Measurements from ENCODE around the gene C1orf35. TPM values are rescaled to one million over a fixed set of nuclear protein-coding genes. Genes with fewer than 3 reads are reported as not detected.
A peak's percentile ranks its signal among the peaks of the same experiment; 100 is the strongest.

Gene C1orf35
- total and polyA plus RNA-seq, 9 of the 15 experiments (the other 6 are each of a cell fraction or from before 2014, with no cell fraction given): 3.2 to 48.7 (median 12.5) TPM

GRCh38 chr1:228085287-228085951 is 17.7 kb downstream of the C1orf35 start (continued):
- TF ChIP-seq, protein P1, sequence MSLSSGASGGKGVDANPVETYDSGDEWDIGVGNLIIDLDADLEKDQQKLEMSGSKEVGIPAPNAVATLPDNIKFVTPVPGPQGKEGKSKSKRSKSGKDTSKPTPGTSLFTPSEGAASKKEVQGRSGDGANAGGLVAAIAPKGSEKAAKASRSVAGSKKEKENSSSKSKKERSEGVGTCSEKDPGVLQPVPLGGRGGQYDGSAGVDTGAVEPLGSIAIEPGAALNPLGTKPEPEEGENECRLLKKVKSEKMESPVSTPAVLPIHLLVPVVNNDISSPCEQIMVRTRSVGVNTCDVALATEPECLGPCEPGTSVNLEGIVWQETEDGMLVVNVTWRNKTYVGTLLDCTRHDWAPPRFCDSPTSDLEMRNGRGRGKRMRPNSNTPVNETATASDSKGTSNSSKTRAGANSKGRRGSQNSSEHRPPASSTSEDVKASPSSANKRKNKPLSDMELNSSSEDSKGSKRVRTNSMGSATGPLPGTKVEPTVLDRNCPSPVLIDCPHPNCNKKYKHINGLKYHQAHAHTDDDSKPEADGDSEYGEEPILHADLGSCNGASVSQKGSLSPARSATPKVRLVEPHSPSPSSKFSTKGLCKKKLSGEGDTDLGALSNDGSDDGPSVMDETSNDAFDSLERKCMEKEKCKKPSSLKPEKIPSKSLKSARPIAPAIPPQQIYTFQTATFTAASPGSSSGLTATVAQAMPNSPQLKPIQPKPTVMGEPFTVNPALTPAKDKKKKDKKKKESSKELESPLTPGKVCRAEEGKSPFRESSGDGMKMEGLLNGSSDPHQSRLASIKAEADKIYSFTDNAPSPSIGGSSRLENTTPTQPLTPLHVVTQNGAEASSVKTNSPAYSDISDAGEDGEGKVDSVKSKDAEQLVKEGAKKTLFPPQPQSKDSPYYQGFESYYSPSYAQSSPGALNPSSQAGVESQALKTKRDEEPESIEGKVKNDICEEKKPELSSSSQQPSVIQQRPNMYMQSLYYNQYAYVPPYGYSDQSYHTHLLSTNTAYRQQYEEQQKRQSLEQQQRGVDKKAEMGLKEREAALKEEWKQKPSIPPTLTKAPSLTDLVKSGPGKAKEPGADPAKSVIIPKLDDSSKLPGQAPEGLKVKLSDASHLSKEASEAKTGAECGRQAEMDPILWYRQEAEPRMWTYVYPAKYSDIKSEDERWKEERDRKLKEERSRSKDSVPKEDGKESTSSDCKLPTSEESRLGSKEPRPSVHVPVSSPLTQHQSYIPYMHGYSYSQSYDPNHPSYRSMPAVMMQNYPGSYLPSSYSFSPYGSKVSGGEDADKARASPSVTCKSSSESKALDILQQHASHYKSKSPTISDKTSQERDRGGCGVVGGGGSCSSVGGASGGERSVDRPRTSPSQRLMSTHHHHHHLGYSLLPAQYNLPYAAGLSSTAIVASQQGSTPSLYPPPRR (CRISPR knock-in tag; IDR thresholded peaks at IDR 0.05; ENCODE audit: borderline replicate concordance): no peak
- TF ChIP-seq RBBP5 (IDR thresholded peaks at IDR 0.05; ENCODE audit: borderline replicate concordance, insufficient read depth, low read length, poor library complexity, severe bottlenecking) (no peak), TAL1 (IDR thresholded peaks at IDR 0.05) (peak; percentile 68), FOXP1 (CRISPR knock-in tag; IDR thresholded peaks at IDR 0.05) (peak; percentile 54; the same call in 1 of the 2 replicates), FOXK2 (conservative IDR thresholded peaks at IDR 0.05 in 1 of 2, IDR thresholded peaks at IDR 0.05 in 1 of 2; ENCODE audit: low read depth in 2 of 2) (peak; percentile 28 to 62; a peak in 2 of 4 replicates), EHMT2 (IDR thresholded peaks at IDR 0.05) (peak; percentile 79), TRIM28 (IDR thresholded peaks at IDR 0.05) (peak; percentile 43; the same call in 1 of the 2 replicates), SOX6 (IDR thresholded peaks at IDR 0.05) (peak; percentile 40; the same call in 1 of the 2 replicates), NCOR1 (IDR thresholded peaks at IDR 0.05) (peak; percentile 80), EP300 (IDR thresholded peaks at IDR 0.05; ENCODE audit: low read length) (peak; percentile 58; the same call in 1 of the 2 replicates), CREB1 (IDR thresholded peaks at IDR 0.05) (no peak), CREB1 (CRISPR knock-in tag; IDR thresholded peaks at IDR 0.05) (0 out of 2 replicates have a peak, but pooled peaks have one; percentile 21), SPI1 (IDR thresholded peaks at IDR 0.05; ENCODE audit: borderline replicate concordance, low read depth, low read length) (no peak), TEAD1 (CRISPR knock-in tag; IDR thresholded peaks at IDR 0.05) (peak; percentile 18 to 42; a peak in 2 of 4 replicates), ZNF23 (CRISPR knock-in tag; IDR thresholded peaks at IDR 0.05) (no peak), CEBPB (tag; IDR thresholded peaks at IDR 0.05) (peak; percentile 63), ZBTB26 (CRISPR knock-in tag; IDR thresholded peaks at IDR 0.05) (no peak)
- TF ChIP-seq, protein P2, sequence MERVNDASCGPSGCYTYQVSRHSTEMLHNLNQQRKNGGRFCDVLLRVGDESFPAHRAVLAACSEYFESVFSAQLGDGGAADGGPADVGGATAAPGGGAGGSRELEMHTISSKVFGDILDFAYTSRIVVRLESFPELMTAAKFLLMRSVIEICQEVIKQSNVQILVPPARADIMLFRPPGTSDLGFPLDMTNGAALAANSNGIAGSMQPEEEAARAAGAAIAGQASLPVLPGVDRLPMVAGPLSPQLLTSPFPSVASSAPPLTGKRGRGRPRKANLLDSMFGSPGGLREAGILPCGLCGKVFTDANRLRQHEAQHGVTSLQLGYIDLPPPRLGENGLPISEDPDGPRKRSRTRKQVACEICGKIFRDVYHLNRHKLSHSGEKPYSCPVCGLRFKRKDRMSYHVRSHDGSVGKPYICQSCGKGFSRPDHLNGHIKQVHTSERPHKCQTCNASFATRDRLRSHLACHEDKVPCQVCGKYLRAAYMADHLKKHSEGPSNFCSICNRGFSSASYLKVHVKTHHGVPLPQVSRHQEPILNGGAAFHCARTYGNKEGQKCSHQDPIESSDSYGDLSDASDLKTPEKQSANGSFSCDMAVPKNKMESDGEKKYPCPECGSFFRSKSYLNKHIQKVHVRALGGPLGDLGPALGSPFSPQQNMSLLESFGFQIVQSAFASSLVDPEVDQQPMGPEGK (CRISPR knock-in tag; IDR thresholded peaks at IDR 0.05; ENCODE audit: borderline replicate concordance): no peak
- TF ChIP-seq, protein P3, sequence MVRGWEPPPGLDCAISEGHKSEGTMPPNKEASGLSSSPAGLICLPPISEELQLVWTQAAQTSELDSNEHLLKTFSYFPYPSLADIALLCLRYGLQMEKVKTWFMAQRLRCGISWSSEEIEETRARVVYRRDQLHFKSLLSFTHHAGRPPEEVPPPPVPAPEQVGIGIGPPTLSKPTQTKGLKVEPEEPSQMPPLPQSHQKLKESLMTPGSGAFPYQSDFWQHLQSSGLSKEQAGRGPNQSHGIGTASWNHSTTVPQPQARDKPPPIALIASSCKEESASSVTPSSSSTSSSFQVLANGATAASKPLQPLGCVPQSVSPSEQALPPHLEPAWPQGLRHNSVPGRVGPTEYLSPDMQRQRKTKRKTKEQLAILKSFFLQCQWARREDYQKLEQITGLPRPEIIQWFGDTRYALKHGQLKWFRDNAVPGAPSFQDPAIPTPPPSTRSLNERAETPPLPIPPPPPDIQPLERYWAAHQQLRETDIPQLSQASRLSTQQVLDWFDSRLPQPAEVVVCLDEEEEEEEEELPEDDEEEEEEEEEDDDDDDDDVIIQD (CRISPR knock-in tag; IDR thresholded peaks at IDR 0.05): 0 out of 2 replicates have a peak, but pooled peaks have one; percentile 35
